SU-DHL-6 (cell line): ENCODE measurements around the gene RPL18.
A peak's percentile ranks its signal among the peaks of the same experiment; 100 is the strongest.
"Not testable (repeated sequence)": the region's sequence is repeated elsewhere in the genome, so short reads cannot be mapped to it uniquely, and the experiment has no call there.

Experiments
- H2AFZ ChIP-seq: fragments of 200-600 bp; sonication (generic); 2 replicates; pipeline ENCODE4 v1.6.1; 2014; ENCODE audit warnings: low read depth, mild to moderate bottlenecking, moderate library complexity, mixed read lengths, antibody characterized with exemption, low read length; ENCODE audit not compliant: severe bottlenecking
- H3F3A ChIP-seq: fragments of 200-600 bp; shearing (Covaris generic); 2 replicates; pipeline ENCODE4 v1.6.0; 2016; ENCODE audit warnings: antibody characterized with exemption, mild to moderate bottlenecking; ENCODE audit not compliant: insufficient read depth
- H3K27ac ChIP-seq: fragments of 200-600 bp; sonication (generic); 2 replicates; pipeline ENCODE4 v1.5.1; 2016; ENCODE audit warnings: low read depth, mild to moderate bottlenecking, low read length, moderate library complexity, mixed read lengths
- H3K27me3 ChIP-seq: fragments of 200-600 bp; sonication (generic), shearing (Covaris generic); 2 replicates; pipeline ENCODE4 v1.6.0; 2014; ENCODE audit warnings: mild to moderate bottlenecking, low read length
- H3K36me3 ChIP-seq: fragments of 200-600 bp; sonication (generic); 2 replicates; pipeline ENCODE4 v1.6.1; 2014; ENCODE audit warnings: mild to moderate bottlenecking, low read length, mixed read lengths
- H3K4me2 ChIP-seq: fragments of 300-600, 200-600 bp; shearing (Covaris generic), sonication (generic); 2 replicates; pipeline ENCODE4 v1.6.0; 2014; ENCODE audit warnings: low read length, low read depth, mild to moderate bottlenecking; ENCODE audit not compliant: poor library complexity, severe bottlenecking
- H3K4me3 ChIP-seq: fragments of 200-600 bp; sonication (generic); 2 replicates; pipeline ENCODE4 v1.5.1; 2014; ENCODE audit warnings: antibody characterized with exemption, low read length, mild to moderate bottlenecking, mixed read lengths; ENCODE audit not compliant: insufficient read depth, poor library complexity, severe bottlenecking
- H3K79me2 ChIP-seq: fragments of 200-600 bp; sonication (generic); 2 replicates; pipeline ENCODE4 v1.6.1; 2014; ENCODE audit warnings: mild to moderate bottlenecking, low read length, moderate library complexity; ENCODE audit not compliant: insufficient read depth
- H3K9ac ChIP-seq: fragments of 200-600 bp; sonication (generic); 2 replicates; pipeline ENCODE4 v1.7.0; 2014; ENCODE audit warnings: mild to moderate bottlenecking, low read length
- H3K9me2 ChIP-seq: fragments of 200-600 bp; sonication (generic); replicated peaks from 2 replicates; pipeline ENCODE4 v1.6.1; 2014; ENCODE audit warnings: low read length; ENCODE audit not compliant: insufficient read depth
- H3K9me3 ChIP-seq: fragments of 200-600 bp; sonication (generic); 2 replicates; pipeline ENCODE4 v1.6.1; 2014; ENCODE audit warnings: low read length, mixed read lengths; ENCODE audit not compliant: insufficient read depth
- H4K20me1 ChIP-seq: fragments of 200-600 bp; sonication (generic); 2 replicates; pipeline ENCODE4 v1.6.1; 2014; ENCODE audit warnings: low read depth, mild to moderate bottlenecking, antibody characterized with exemption, low read length, moderate library complexity, mixed read lengths
- EZH2phosphoT487 ChIP-seq: fragments of 200-600 bp; sonication (generic), shearing (Covaris generic); conservative IDR thresholded peaks from 2 replicates; pipeline ENCODE4 v1.6.1; 2018; ENCODE audit warnings: mild to moderate bottlenecking, antibody characterized with exemption, low read length, moderate library complexity, mixed read lengths
- TF ChIP-seq, protein P1 (sequence below): fragments of 200-600 bp; sonication (generic); IDR thresholded peaks from one replicate; pipeline ENCODE4 v1.5.1; 2017; ENCODE audit warnings: antibody characterized with exemption, mild to moderate bottlenecking, low read length, moderate library complexity; ENCODE audit not compliant: insufficient read depth, poor library complexity, severe bottlenecking

RPL18 gene

DNA sequence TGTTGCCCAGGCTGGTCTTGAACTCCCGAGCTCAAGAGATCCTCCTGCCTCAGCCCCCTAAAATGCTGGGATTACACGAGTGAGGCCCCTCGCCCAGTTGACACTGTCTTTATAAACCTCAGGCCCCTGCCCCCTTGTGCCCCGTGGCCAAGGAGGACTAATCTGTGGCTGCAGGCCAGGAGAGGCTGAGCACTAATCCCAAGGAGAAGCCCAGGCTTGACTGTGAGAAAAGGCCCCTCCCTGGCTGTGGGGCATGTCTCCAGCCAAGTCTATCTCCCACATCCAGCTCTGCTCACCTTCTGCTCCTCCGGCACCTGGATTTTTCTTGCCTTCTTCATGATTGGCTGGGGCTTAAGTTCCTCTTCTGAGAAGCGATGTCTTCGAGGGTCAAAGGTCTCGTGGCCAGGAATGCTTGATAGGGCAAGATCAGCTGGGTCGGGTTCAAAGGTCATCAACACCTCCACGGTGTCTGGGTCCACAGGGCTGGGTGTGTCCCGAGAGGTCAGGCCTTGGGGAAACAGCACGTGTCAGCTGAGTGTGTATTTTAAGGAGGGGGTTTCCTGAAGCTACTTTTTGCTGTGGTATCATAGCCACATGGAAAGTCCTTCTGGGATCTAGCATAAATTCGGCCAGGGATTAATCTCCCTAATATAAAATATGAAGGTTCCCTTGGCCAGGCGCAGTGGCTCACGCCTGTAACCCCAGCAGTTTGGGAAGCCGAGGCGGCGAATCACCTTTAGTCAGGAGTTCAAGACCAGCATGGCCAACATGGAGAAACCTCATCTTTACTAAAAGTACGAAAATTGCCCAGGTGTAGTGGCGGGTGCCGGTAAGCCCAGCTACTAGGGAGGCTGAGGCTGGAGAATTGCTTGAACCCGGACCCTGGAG is 14.4 kb upstream of the RPL18 start:
- H3K36me3 ChIP-seq: no peaks in the 10 kb centered on the region

DNA sequence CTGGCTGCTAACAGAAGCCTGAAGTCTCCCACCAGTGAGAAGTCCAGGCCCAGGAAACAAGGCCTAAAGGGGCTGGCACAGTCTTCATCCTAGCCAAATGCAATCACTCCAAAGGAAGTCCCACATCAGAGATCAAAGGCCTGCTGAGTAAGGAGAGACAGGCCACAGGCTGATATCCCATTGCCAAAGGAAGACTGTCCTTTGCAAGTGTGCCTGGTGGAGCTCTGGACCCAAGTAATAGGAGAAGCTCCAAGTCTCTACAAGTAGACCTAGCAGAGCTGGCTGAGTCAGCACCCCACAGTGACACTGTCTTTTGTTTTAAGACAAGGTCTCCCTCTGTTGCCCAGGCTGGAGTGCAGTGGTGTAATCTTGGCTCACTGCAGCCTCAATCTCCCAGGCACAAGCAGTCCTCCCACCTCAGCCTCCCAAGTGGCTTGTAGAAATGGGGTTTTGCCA is 13.7 kb upstream of the RPL18 start:
- Histone ChIP-seq H2AFZ (no peak overlapping the region), H3K79me2 (no peaks in the 10 kb centered on the region), H3K36me3 (no peaks in the 10 kb centered on the region), H3K4me2 (no peak overlapping the region), H3K27me3 (no peaks in the 10 kb centered on the region), H3K9ac (peak overlapping the region; percentile 93; the same call in 1 of the 2 replicates), H4K20me1 (no peaks in the 10 kb centered on the region), H3K4me3 (no peak overlapping the region), H3K9me3 (no peaks in the 10 kb centered on the region), H3K9me2 (no peaks in the 10 kb centered on the region), H3K27ac (peak overlapping the region; percentile 7; the same call in 1 of the 2 replicates), H3F3A (peaks cover 21% of the 10 kb centered on the region)
- TF ChIP-seq, protein P1, sequence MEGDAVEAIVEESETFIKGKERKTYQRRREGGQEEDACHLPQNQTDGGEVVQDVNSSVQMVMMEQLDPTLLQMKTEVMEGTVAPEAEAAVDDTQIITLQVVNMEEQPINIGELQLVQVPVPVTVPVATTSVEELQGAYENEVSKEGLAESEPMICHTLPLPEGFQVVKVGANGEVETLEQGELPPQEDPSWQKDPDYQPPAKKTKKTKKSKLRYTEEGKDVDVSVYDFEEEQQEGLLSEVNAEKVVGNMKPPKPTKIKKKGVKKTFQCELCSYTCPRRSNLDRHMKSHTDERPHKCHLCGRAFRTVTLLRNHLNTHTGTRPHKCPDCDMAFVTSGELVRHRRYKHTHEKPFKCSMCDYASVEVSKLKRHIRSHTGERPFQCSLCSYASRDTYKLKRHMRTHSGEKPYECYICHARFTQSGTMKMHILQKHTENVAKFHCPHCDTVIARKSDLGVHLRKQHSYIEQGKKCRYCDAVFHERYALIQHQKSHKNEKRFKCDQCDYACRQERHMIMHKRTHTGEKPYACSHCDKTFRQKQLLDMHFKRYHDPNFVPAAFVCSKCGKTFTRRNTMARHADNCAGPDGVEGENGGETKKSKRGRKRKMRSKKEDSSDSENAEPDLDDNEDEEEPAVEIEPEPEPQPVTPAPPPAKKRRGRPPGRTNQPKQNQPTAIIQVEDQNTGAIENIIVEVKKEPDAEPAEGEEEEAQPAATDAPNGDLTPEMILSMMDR: no peak
- no peak for TF ChIP-seq EZH2phosphoT487

More for the DNA sequence above, 14.4 kb upstream of the RPL18 start:
- Histone ChIP-seq H3K9ac (peak overlapping the region; percentile 93), H3K9me2 (no peaks in the 10 kb centered on the region), H4K20me1 (no peaks in the 10 kb centered on the region), H3K4me2 (peak overlapping the region; percentile 89), H3K27ac (peak overlapping the region; percentile 67), H3K4me3 (peak overlapping the region; percentile 52), H3K79me2 (no peaks in the 10 kb centered on the region), H2AFZ (peak overlapping the region; percentile 44), H3F3A (peaks cover 21% of the 10 kb centered on the region), H3K27me3 (no peaks in the 10 kb centered on the region), H3K9me3 (no peaks in the 10 kb centered on the region)
- TF ChIP-seq, protein P1: no peak
- TF ChIP-seq EZH2phosphoT487: no peak

DNA sequence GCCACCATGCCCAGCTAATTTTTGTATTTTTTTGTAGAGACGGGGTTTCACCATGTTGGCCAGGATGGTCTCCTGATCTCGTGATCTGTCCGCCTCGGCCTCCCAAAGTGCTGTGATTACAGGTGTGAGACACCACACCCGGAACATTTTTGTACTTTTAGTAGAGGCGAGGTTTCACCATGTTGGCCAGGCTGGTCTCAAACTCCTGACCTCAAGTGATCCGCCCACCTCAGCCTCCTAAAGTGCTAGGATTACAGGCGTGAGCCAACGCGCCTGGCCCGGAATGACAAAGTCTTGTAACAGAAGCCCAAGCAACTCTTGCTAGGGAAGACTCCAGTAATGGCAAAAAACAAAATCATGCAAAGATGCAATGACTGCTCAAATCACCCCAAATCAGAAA is 13.3 kb upstream of the RPL18 start:
- H3K27me3 ChIP-seq: not testable (repeated sequence)
- Histone ChIP-seq H3F3A (peaks cover 21% of the 10 kb centered on the region), H3K27ac (0 out of 2 replicates have a peak overlapping the region, but pooled peaks have one; percentile 7)

DNA sequence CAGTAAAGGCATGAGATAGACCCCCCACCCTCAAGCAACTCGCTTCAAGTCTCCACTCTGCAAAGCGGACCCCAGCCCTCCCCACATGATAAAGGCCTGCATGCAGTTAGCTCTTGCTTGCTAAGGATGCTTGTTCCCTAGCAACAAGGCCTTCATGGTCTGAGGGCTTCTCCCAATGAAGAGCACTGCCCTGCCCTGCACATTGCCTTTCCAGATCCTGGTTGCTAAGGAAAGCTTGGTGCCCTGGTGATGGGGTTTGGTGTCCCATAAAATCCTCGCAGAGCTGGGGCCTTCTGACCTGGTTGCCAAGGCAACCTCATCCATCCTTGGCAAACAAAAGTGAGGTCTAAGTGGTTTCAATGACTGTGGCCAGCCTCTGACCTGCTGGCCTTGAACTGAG is 12.2 kb upstream of the RPL18 start:
- H3K9ac ChIP-seq: no peak overlapping the region
- no peaks in the 10 kb centered on the region for H3K36me3 ChIP-seq
- no peaks in the 10 kb centered on the region for H3K9me2 ChIP-seq
- no peaks in the 10 kb centered on the region for H3K9me3 ChIP-seq
- TF ChIP-seq EZH2phosphoT487: no peak
- TF ChIP-seq, protein P1: no peak
- H4K20me1 ChIP-seq: no peaks in the 10 kb centered on the region
- no peak overlapping the region for H2AFZ ChIP-seq
- H3K4me2 ChIP-seq: no peak overlapping the region
- H3K27me3 ChIP-seq: no peaks in the 10 kb centered on the region
- peaks cover 14% of the 10 kb centered on the region for H3F3A ChIP-seq
- H3K79me2 ChIP-seq: no peaks in the 10 kb centered on the region
- H3K27ac ChIP-seq: no peak overlapping the region
- no peak overlapping the region for H3K4me3 ChIP-seq

More for the DNA sequence above, 13.3 kb upstream of the RPL18 start:
- not testable (repeated sequence) for H3K4me2 ChIP-seq, H2AFZ ChIP-seq, H3K9ac ChIP-seq, H4K20me1 ChIP-seq, H3K36me3 ChIP-seq, H3K79me2 ChIP-seq, H3K9me3 ChIP-seq, H3K4me3 ChIP-seq, H3K9me2 ChIP-seq
